K562 (cell line): ENCODE measurements around the gene BEST1. TPM values are rescaled to one million over a fixed set of nuclear protein-coding genes. Genes with fewer than 3 reads are reported as not detected.
A peak's percentile ranks its signal among the peaks of the same experiment; 100 is the strongest.

ENCODE experiments used
- ATAC-seq: fragments of 200-7000 bp; cut with Tn5 transposase; 3 replicates; pipeline ENCODE4 v1.9.1; 2020; ENCODE audit warnings: moderate library complexity
- BruUV-seq: library from RNA; stranded (reverse); fragments of 400-500 nt; replicated peaks from 2 replicates; lab custom pipeline; 2021; lab: Mats Ljungman, UMichigan
- CTCF ChIA-PET: fragments of 300-600 bp; formaldehyde crosslinking; extraction: SDS; loops from one replicate; lab custom pipeline; 2021; ENCODE audit warnings: low intra/inter-chr PET ratio; lab: Yijun Ruan, JAX
- POLR2A ChIA-PET: fragments of 300-600, 350-650 bp; sonication (Branson Sonifier 250); formaldehyde crosslinking; extraction: SDS; loops from one replicate; lab custom pipeline; 2021; ENCODE audit warnings: antibody characterized with exemption, inconsistent platforms; lab: Yijun Ruan, JAX
- DNase-seq, 4 experiments: peaks; one replicate each; pipeline versions ENCODE4 v3.0.0 to v3.0.0-alpha.2; 2011 to 2018; ENCODE audit warnings: low spot score in 3 of 4, mixed read lengths in 3 of 4; ENCODE audit errors: extremely low read depth in 1 of 4
- FAIRE-seq: peaks from 2 replicates; lab custom pipeline; 2011; peaks lifted over from hg19 to GRCh38; lab: Jason Lieb, UNC
- H2AFZ ChIP-seq: 2 replicates; pipeline ENCODE4 v1.6.0; 2011; ENCODE audit warnings: low read depth, low read length, control low read depth, inconsistent platforms
- H3K27ac ChIP-seq: fragments of 200-600 bp; 3 replicates; pipeline ENCODE4 v1.8.0; 2011; ENCODE audit warnings: low read depth, mild to moderate bottlenecking, control low read depth, inconsistent platforms, low read length, moderate library complexity, mixed read lengths; ENCODE audit errors: extremely low read depth
- H3K27me3 ChIP-seq, 2 experiments: fragments of 300-600 bp in 1 of 2; 2 replicates in 1 of 2; 3 replicates in 1 of 2; pipeline versions ENCODE4 v1.6.0 to v1.8.0; 2011; ENCODE audit warnings: inconsistent platforms in 2 of 2, low read length in 2 of 2, mild to moderate bottlenecking in 1 of 2, mixed read lengths in 1 of 2, moderate library complexity in 1 of 2; ENCODE audit not compliant: control insufficient read depth in 2 of 2, insufficient read depth in 2 of 2
- H3K36me3 ChIP-seq: fragments of 300-600 bp; 3 replicates; pipeline ENCODE4 v1.8.0; 2011; ENCODE audit warnings: mild to moderate bottlenecking, low read length, inconsistent platforms; ENCODE audit not compliant: control insufficient read depth, insufficient read depth
- H3K4me1 ChIP-seq, 2 experiments: fragments of 200-600 bp in 1 of 2; replicated peaks in 1 of 2; 2 replicates in 1 of 2; 3 replicates in 1 of 2; pipeline versions ENCODE4 v1.5.1 to v1.8.0; 2011; ENCODE audit warnings: inconsistent platforms in 2 of 2, low read length in 2 of 2, mild to moderate bottlenecking in 1 of 2, mixed read lengths in 1 of 2, moderate library complexity in 1 of 2; ENCODE audit not compliant: control insufficient read depth in 2 of 2, insufficient read depth in 2 of 2
- H3K4me2 ChIP-seq: 2 replicates; pipeline ENCODE4 v1.6.1; 2011; ENCODE audit warnings: low read length, control low read depth, inconsistent platforms, mixed read lengths; ENCODE audit not compliant: insufficient read depth
- H3K4me3 ChIP-seq: fragments of 200-600 bp; sonication (generic), shearing (Covaris generic); 2 replicates; pipeline ENCODE4 v1.5.1; 2016; ENCODE audit warnings: control low read depth, inconsistent platforms
- H3K79me2 ChIP-seq: fragments of 200-600 bp; 3 replicates; pipeline ENCODE4 v1.8.0; 2011; ENCODE audit warnings: low read length, inconsistent platforms; ENCODE audit not compliant: control insufficient read depth, insufficient read depth
- H3K9ac ChIP-seq, 2 experiments: 2 replicates each; pipeline versions ENCODE4 v1.6.0 to v1.6.1; 2011; ENCODE audit warnings: low read depth in 2 of 2, low read length in 2 of 2, control low read depth in 1 of 2, inconsistent platforms in 1 of 2, mild to moderate bottlenecking in 1 of 2, mixed read lengths in 1 of 2; ENCODE audit not compliant: insufficient read depth in 1 of 2
- H3K9me1 ChIP-seq: one replicate; pipeline ENCODE4 v1.6.0; 2011; ENCODE audit warnings: inconsistent platforms, mild to moderate bottlenecking, low read length, moderate library complexity; ENCODE audit not compliant: control insufficient read depth, insufficient read depth
- H3K9me3 ChIP-seq: replicated peaks from 2 replicates; pipeline ENCODE4 v1.5.1; 2011; ENCODE audit warnings: low read depth, low read length, inconsistent platforms; ENCODE audit not compliant: control insufficient read depth, insufficient read depth
- H4K20me1 ChIP-seq: replicated peaks from 2 replicates; pipeline ENCODE4 v1.6.1; 2011; ENCODE audit warnings: low read length, inconsistent platforms, mixed read lengths; ENCODE audit not compliant: control insufficient read depth, insufficient read depth
- BRD4 ChIP-seq: fragments of 200-600 bp; sonication (generic); IDR thresholded peaks from 2 replicates; pipeline ENCODE4 v1.6.1; 2017; ENCODE audit warnings: inconsistent platforms
- E2F4 ChIP-seq: sonication (generic); formaldehyde crosslinking; IDR thresholded peaks from 2 replicates; pipeline ENCODE4 v1.8.0; 2022; ENCODE audit warnings: mild to moderate bottlenecking, low read depth, missing genetic modification reagents
- EP400 ChIP-seq: fragments of 450-650 bp; IDR thresholded peaks from 2 replicates; pipeline ENCODE4 v1.6.1; 2017; ENCODE audit warnings: antibody characterized with exemption, mild to moderate bottlenecking, moderate library complexity
- FOXJ2 ChIP-seq: fragments of 200-800 bp; sonication (Bioruptor generic); IDR thresholded peaks from 2 replicates; pipeline ENCODE4 v1.6.1; 2016; ENCODE audit warnings: missing genetic modification characterization, missing compliant biosample characterization
- MEIS2 ChIP-seq: fragments of 450-650 bp; IDR thresholded peaks from 2 replicates; pipeline ENCODE4 v1.6.1; 2014; ENCODE audit warnings: mild to moderate bottlenecking; ENCODE audit not compliant: partially characterized antibody
- NR2F6 ChIP-seq: fragments of 450-650 bp; formaldehyde crosslinking; IDR thresholded peaks from 2 replicates; pipeline ENCODE4 v1.4.0; 2020; ENCODE audit warnings: mild to moderate bottlenecking
- PHF8 ChIP-seq: fragments of 200-600 bp; sonication (generic); IDR thresholded peaks from 2 replicates; pipeline ENCODE4 v1.6.1; 2012; ENCODE audit warnings: mixed run types, mild to moderate bottlenecking, inconsistent platforms, low read length, moderate library complexity, borderline replicate concordance
- POLR2G ChIP-seq: fragments of 200-400 bp; formaldehyde crosslinking; IDR thresholded peaks from 2 replicates; pipeline ENCODE4 v1.6.1; 2017; ENCODE audit warnings: low read depth, mild to moderate bottlenecking, antibody characterized with exemption, low read length, moderate library complexity
- PREB ChIP-seq: sonication (generic); formaldehyde crosslinking; IDR thresholded peaks from 2 replicates; pipeline ENCODE4 v1.8.1; 2023; ENCODE audit warnings: mild to moderate bottlenecking, missing genetic modification reagents
- STAT5B ChIP-seq: fragments of 250-450 bp; sonication (Bioruptor Pico); IDR thresholded peaks from 2 replicates; pipeline ENCODE4 v1.8.0; 2021; ENCODE audit warnings: mild to moderate bottlenecking, inconsistent platforms
- ZBTB17 ChIP-seq: fragments of 450-650 bp; formaldehyde crosslinking; IDR thresholded peaks from 2 replicates; pipeline ENCODE4 v1.4.0; 2020; ENCODE audit warnings: mild to moderate bottlenecking
- ZNF146 ChIP-seq: IDR thresholded peaks from one replicate; pipeline ENCODE4 v1.6.1; 2018; ENCODE audit warnings: missing compliant biosample characterization; ENCODE audit not compliant: unreplicated experiment
- ZNF644 ChIP-seq: fragments of 200-800 bp; sonication (Bioruptor generic); IDR thresholded peaks from 2 replicates; pipeline ENCODE4 v1.6.1; 2016; ENCODE audit warnings: low read depth, missing genetic modification characterization, missing compliant biosample characterization
- ZNF717 ChIP-seq: fragments of 250-450 bp; sonication (Bioruptor Pico); IDR thresholded peaks from 2 replicates; pipeline ENCODE4 v1.5.0; 2021
- WGBS: fragments of 100-300 bp; shearing (Covaris generic); methylation state at CpG from one replicate; pipeline ENCODE4 v1.1.6; 2016; ENCODE audit warnings: low coverage, mixed read lengths; ENCODE audit not compliant: insufficient coverage; ENCODE audit errors: missing lambda C conversion rate; 5-methylcytosine and 5-hydroxymethylcytosine counted together
- in situ Hi-C: fragments of 300-500 bp; cut with MboI; formaldehyde crosslinking; loops from 4 replicates; pipeline ENCODE4 v1.15.0; 2018; ENCODE audit warnings: inconsistent platforms, mixed read lengths
- intact Hi-C: fragments of 100-400 bp; cut with micrococcal nuclease; formaldehyde crosslinking; loops from 2 replicates; pipeline ENCODE4 v1.14.2; 2022
- polyA plus RNA-seq, 8 experiments: library from polyadenylated mRNA; depleted of rRNA in 4 of 8; stranded (reverse) in 5 of 8; unstranded in 3 of 8; fragments of >200 nt; fragmentation: Nextera tagmentation in 2 of 8; fragmentation: Illumina TruSeq in 1 of 8; extraction: Ambion mirVana in 2 of 8; extraction: Trizol in 1 of 8; gene quantifications; 2 replicates each; pipeline versions ENCODE4 v1.2.1 to v1.2.3, GENCODE V29; 2011 to 2014; ENCODE audit warnings: inconsistent platforms in 1 of 8, missing spikeins in 1 of 8
- total RNA-seq, 7 experiments: library from RNA; depleted of rRNA in 6 of 7; stranded (reverse); fragments of >200 nt in 6 of 7; fragmentation: Illumina TruSeq in 2 of 7; extraction: Trizol in 2 of 7; gene quantifications; 2 replicates each; pipeline versions ENCODE4 v1.2.1 to v1.2.3, GENCODE V29; 2011 to 2021; ENCODE audit warnings: low replicate concordance in 1 of 7
- TF ChIP-seq, protein P1 (sequence below): IDR thresholded peaks from 3 replicates; pipeline ENCODE4 v1.6.1; 2011; ENCODE audit warnings: borderline replicate concordance, mild to moderate bottlenecking; ENCODE audit not compliant: insufficient read length, insufficient read depth

Gene BEST1
- total and polyA plus RNA-seq, 9 of the 15 experiments (the other 6 are each of a cell fraction or from before 2014, with no cell fraction given): 0.07 to 1.3 (median 0.40) TPM

DNA sequence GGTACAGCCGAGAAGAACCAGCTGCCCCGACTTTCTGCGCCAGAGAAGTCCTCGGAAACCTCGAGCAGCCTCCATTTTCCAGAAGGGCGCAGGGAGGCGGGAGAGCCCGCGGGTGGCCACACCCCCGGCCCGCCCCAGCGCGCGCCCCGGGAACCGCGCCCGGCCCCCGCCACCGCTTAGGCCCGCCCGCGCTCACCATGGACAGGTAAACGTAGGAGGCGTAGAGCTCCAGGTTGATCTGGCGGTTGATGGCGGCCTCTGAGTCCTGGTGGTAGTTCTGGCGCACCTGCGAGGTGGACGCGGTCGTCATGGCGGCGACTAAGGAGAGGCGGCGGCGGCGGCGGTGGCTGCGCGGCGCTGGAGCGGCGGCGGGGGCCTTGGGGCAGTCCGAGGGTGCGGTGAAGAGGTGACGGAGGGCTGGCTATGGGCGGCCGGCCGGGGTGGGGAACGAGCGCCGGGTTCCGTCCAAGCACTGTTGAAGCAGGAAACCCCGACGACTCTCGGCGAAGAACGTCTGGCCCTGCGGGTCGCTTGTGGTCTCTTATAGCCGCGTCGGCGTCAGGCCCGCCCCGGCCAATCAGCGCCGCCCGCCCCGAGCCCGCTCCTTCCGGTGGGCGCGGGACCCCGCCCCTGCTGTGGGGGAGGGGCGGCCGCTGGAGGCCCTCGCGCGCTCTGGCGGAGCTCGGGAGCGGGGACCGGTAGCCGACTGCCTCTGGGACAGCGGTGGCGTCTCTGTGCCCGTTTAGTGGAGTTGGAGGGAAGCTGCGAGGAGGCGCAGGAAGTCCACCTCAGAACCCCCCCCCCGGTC lies 17.2 kb downstream of the BEST1 start, which contains the start of gene FTH1 (continued):
- TF ChIP-seq ZNF146 (CRISPR knock-in tag) (no peak), POLR2G (peak; percentile 99), STAT5B (CRISPR knock-in tag) (no peak)

GRCh38 chr11:61967924-61968757 lies 18.0 kb downstream of the BEST1 start:
- peaks cover 37% of the 10 kb centered on the region for H3K36me3 ChIP-seq
- no peaks in the 10 kb centered on the region for H3K9me3 ChIP-seq
- CTCF ChIA-PET: no interaction called here
- peak; percentile 4 for ATAC-seq
- TSS peak; percentile 67 for BruUV-seq
- H3K9me1 ChIP-seq: no peaks in the 10 kb centered on the region
- no peak for FAIRE-seq
- POLR2A ChIA-PET: interaction anchor here (0.5 to 11.8 kb wide), 36 partner anchors 5 to 201 kb away, joined by 3 to 327 read pairs (median 6); partner anchors contain the start of genes BEST1, FEN1, INCENP and TMEM258
- H4K20me1 ChIP-seq: peaks cover 37% of the 10 kb centered on the region
- H3K4me1 ChIP-seq: peaks cover 48 to 52% of the 10 kb centered on the region in 2 experiments
- under 1% methylated on average over 44 of the region's 53 CpGs for WGBS
- peak; percentile 31 to 69 (median 45) for DNase-seq
- H3K9ac ChIP-seq: peak overlapping the region; percentile 92 to 99
- H2AFZ ChIP-seq: no peak overlapping the region; the same call in 1 of the 2 replicates
- H3K27ac ChIP-seq: peak overlapping the region; percentile 89
- intact Hi-C loops (loop anchor here (1.0 to 5.0 kb wide), 3 partner anchors 19 to 84 kb away; no protein-coding TSS in a partner anchor), in situ Hi-C loops (loop anchor here (5.0 kb wide), 1 partner anchor 59 kb away; no protein-coding TSS in a partner anchor)
- no peaks in the 10 kb centered on the region for H3K27me3 ChIP-seq
- H3K4me3 ChIP-seq: peak overlapping the region; percentile 80
- peaks cover 86% of the 10 kb centered on the region for H3K79me2 ChIP-seq
- H3K4me2 ChIP-seq: peak overlapping the region; percentile 92
- TF ChIP-seq, protein P1, sequence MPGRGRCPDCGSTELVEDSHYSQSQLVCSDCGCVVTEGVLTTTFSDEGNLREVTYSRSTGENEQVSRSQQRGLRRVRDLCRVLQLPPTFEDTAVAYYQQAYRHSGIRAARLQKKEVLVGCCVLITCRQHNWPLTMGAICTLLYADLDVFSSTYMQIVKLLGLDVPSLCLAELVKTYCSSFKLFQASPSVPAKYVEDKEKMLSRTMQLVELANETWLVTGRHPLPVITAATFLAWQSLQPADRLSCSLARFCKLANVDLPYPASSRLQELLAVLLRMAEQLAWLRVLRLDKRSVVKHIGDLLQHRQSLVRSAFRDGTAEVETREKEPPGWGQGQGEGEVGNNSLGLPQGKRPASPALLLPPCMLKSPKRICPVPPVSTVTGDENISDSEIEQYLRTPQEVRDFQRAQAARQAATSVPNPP: no peak
- TF ChIP-seq E2F4 (CRISPR knock-in tag) (no peak), PREB (CRISPR knock-in tag) (no peak), EP400 (0 out of 2 replicates have a peak, but pooled peaks have one; percentile 59), ZNF717 (CRISPR knock-in tag) (no peak), FOXJ2 (no peak), BRD4 (peak; percentile 93), PHF8 (peak; percentile 7; the same call in 1 of the 2 replicates), NR2F6 (CRISPR knock-in tag) (no peak), ZNF644 (tag) (peak; percentile 43; the same call in 1 of the 2 replicates), MEIS2 (peak; percentile 28), ZBTB17 (CRISPR knock-in tag) (peak; percentile 66; the same call in 1 of the 2 replicates)
